ENCODE results near the gene KCNMA1.

Gene KCNMA1

GRCh38 chr10:77673515-77674140 lies 36.0 kb upstream of the KCNMA1 start:
- no peak overlapping the region for H3K4me3 ChIP-seq (ENCODE audit: low read depth, low read length)
- TF ChIP-seq CTCF (IDR thresholded peaks at IDR 0.05; ENCODE audit: low read depth, low read length) = no peak
- in situ Hi-C loops (cut with HindIII; ENCODE audit: low sequenced_read_pairs) = no loop called here
- no peak for DNase-seq (ENCODE audit: low read depth, low spot score)

- no peak for TF ChIP-seq CTCF (IDR thresholded peaks at IDR 0.05; ENCODE audit: low read depth, low read length)
- in situ Hi-C loops (cut with HindIII; ENCODE audit: low sequenced_read_pairs) = no loop called here
- no peak overlapping the region for H3K4me3 ChIP-seq (ENCODE audit: low read depth, low read length)
- peak; percentile 7 for DNase-seq (ENCODE audit: low read depth, low spot score)
Measured at GRCh38 chr10:77673101-77673500, 35.5 kb upstream of the KCNMA1 start.

GRCh38 chr10:77671594-77672252 lies 34.1 kb upstream of the KCNMA1 start:
- in situ Hi-C loops (cut with HindIII; ENCODE audit: low sequenced_read_pairs) = no loop called here
- no peak overlapping the region for H3K4me3 ChIP-seq (ENCODE audit: low read depth, low read length)
- TF ChIP-seq CTCF (IDR thresholded peaks at IDR 0.05; ENCODE audit: low read depth, low read length) = no peak
- DNase-seq (ENCODE audit: low read depth, low spot score) = no peak

GRCh38 chr10:77670817-77671443 lies 33.3 kb upstream of the KCNMA1 start:
- in situ Hi-C loops (cut with HindIII; ENCODE audit: low sequenced_read_pairs) = no loop called here
- DNase-seq (ENCODE audit: low read depth, low spot score) = no peak
- no peak overlapping the region for H3K4me3 ChIP-seq (ENCODE audit: low read depth, low read length)
- no peak for TF ChIP-seq CTCF (IDR thresholded peaks at IDR 0.05; ENCODE audit: low read depth, low read length)

GRCh38 chr10:77669892-77670291 lies 32.3 kb upstream of the KCNMA1 start:
- no peak overlapping the region for H3K4me3 ChIP-seq (ENCODE audit: low read depth, low read length)
- DNase-seq (ENCODE audit: low read depth, low spot score) = no peak
- in situ Hi-C loops (cut with HindIII; ENCODE audit: low sequenced_read_pairs) = no loop called here
- TF ChIP-seq CTCF (IDR thresholded peaks at IDR 0.05; ENCODE audit: low read depth, low read length) = no peak

GRCh38 chr10:77667426-77668324 lies 30.1 kb upstream of the KCNMA1 start:
- H3K4me3 ChIP-seq (ENCODE audit: low read depth, low read length) = no peak overlapping the region
- DNase-seq (ENCODE audit: low read depth, low spot score) = no peak
- in situ Hi-C loops (cut with HindIII; ENCODE audit: low sequenced_read_pairs) = no loop called here
- TF ChIP-seq CTCF (IDR thresholded peaks at IDR 0.05; ENCODE audit: low read depth, low read length) = no peak
